EL (cell line): ENCODE data around the gene CDCA4.

Experiments
- DNase-seq: peaks from one replicate; pipeline ENCODE4 v3.0.0-alpha.2; 2016

Gene CDCA4

DNA sequence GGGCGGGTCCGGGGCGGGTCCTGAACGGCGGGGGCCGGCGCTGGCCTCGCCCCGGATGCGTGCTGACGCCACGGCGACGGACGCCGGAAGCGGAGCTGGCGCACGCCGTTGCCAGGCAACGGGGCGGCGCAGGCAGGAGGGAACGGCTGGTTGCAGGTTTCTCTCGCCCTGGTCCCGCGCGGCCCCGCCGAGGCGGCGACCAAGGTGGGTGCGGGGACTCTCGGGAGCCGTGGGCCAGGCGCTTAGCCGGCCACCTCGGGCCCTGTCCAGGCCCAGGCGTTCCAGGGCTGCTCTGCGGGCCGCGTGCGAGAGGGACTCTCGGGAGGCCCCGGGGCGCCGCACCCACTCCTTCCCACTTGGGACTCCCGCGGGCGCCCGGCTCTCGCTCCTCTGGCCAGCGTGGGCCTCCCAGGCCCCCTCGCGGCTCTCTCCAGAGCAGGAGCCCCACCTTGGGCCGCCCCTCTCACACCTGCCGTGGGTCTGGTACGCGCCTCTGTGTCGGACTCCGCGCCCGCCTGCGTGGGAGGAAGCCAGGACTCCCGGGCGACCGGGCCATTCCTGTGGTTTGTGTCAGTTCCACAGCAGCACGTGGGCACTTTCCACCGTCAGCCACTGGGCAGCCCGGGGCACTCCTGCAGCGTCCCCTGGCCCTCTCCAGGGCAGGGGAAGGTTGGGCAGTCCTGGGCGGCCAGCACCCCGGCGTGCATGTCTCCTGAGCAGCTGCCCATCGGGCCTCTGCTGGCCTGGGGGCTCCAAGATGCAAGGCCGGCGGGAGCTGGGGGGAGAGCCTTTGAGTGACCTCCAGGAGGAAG lies 35.0 kb downstream of the CDCA4 start, which contains the start of gene CLBA1:
Gene CLBA1 (plus strand): TSS at position 114 of the 812 bp plus-strand sequence. CDS start 644 bp downstream, at position 758.
- DNase-seq: peak; percentile 90

- no peak for DNase-seq
These were observed 36.6 kb downstream of the CDCA4 start for GRCh38 chr14:104984056-104984894.

DNA sequence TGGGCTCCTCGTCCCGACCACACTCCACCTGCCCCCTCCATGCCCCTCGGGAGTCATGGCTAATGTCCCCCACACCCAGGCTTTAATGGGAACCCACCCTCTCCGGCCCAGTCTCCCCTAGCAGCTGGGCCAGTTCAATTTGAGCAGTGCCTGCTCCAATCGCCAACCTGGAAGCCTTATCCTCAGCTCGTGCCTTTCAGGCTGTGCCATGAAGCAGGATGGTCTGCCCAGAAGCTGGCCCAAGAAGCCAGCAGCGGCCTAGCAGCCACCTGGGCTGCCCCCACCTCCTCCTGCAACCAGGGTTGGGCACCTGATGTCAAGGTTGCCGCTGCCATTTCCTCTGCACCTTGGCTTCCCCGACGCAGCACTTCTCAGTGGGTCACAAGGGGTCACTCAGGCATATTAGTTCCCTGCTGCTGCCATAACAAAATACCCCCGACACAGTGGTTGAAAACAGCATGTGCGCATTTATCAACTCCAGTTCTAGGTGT lies 37.6 kb downstream of the CDCA4 start:
- no peak for DNase-seq

DNA sequence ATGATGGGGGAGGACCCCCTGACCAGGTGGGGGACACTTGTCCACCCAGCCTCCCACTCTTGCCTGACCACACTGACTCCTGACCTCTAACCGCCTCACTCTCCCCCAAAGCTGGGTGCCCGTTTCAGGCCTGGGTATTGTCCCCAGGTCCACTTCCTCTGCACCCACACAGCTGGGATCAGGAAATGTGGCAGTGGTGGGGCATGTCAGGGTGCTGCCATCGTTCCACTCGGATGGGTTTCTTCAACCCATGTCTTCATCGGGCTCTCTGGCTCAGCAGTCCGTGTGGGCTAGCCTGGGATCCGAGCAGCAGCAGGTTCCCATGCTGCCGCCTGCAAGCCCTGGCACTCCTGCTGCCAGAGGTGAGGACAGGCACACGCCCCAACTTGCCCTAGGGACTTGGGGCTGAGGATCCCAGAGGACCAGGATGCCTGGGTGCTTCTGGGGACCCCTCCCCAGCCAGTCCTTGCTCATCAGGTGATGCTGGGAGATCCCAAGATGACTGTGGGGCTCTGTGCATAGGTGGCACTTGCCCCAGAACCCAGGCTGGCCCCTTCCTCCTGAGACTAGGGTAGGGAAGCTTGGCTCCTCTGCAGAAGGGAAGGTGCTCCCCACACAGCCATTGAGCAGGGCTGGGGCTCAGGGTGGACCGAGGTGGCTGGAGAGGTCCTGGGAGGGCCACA lies 38.2 kb downstream of the CDCA4 start:
- DNase-seq: no peak

- no peak for DNase-seq
These were observed 39.0 kb downstream of the CDCA4 start for GRCh38 chr14:104981699-104982541.

DNA sequence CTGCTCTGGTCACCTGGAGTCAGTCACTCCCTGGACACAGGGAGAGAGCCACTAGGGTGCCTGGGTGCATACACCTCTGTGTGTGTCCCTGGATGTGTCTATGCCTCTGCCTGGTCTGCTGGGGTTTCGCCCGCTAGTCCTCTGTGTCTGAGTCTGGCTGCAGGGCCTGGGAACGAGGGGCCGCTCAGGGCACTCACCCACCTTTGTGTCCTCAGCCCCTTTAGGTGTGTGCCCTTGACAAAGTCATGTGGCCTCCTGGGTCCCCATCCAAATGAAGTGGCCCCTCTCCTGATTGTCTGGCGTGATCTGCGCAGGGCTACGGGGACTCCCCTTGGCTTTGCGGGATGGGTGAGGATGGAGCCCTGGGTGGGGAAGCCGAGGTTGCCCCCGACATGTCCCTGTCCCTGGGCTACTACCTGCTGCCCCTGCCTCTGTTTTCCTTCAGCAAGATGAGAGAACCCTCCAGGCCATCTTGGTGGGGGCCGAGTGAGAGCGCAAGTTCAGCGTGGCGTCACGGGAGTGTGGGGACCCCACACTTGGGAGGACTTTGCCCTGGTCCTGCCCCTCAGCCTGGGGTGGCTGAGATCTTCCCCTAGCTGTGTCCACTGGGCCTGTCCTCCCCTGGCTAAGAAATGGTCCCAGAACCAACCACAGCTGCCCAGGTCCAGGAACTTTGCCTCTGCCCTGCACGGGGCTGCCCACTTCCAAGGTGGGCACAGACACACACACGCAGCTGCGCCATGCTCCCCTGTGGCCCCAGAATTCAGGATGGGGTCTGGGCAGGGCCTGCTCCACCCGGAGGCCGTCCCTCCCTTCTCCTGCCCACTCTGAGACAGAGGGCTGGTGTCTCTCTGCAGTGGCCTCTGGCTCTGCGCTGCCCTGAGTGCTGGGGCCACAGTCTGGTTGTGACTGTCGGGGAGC lies 40.0 kb downstream of the CDCA4 start:
- DNase-seq: no peak

GRCh38 chr14:104979758-104980610 lies 40.9 kb downstream of the CDCA4 start:
- no peak for DNase-seq

DNA sequence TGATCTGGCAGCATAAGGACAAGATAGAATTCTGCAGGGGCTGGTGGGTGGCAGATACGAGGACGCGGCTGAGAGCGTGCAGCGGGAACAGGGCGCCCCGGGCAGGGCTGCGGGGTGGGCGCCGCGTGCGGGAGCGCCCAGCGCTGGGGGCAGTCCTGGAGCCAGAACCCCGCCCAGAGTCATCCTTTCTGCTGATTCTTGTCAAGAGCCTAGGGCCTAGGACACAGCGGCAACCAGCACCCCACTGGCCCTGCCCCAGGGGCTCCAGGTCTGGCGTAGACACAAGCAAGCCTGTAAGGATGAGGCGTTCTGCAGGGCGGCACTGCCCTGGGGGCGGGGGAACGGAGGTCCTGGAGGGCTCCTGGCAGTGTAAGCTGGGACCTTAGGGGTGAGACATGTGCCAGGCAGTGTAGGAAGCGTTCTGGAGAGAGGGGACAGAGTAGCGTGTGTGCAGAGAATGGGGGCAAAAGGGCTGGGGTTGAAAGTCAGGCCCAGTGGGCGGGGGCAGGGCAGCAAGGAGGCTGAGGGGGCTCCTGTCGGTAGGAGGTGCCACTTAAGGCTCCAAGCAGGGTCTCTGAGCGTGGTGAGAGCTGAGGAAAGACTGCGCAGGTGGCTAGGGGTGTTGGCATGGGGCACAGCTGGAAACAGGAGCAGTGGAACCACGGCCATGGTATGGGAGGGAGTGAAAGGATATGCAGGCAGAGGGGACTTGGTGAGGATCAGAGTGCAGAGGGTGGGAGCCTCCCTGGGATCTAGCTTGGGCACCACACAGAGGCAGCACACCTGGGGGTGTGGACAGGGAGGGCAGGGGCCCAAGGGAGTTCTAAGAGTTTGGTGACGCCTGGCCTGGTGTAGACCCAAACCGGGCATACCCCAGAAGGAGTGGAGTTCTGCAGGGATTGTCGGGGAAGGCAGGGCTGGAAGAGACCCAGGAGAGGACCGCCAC lies 41.9 kb downstream of the CDCA4 start:
- no peak for DNase-seq

- DNase-seq: peak; percentile 81
These were observed 42.9 kb downstream of the CDCA4 start, which contains the start of gene AHNAK2 for GRCh38 chr14:104977681-104978653. Gene AHNAK2, minus strand, starts transcription at chr14:104978374. Its CDS starts 137 bp downstream, at chr14:104978237.

GRCh38 chr14:104977008-104977680 lies 43.7 kb downstream of the CDCA4 start:
- DNase-seq: no peak

DNA sequence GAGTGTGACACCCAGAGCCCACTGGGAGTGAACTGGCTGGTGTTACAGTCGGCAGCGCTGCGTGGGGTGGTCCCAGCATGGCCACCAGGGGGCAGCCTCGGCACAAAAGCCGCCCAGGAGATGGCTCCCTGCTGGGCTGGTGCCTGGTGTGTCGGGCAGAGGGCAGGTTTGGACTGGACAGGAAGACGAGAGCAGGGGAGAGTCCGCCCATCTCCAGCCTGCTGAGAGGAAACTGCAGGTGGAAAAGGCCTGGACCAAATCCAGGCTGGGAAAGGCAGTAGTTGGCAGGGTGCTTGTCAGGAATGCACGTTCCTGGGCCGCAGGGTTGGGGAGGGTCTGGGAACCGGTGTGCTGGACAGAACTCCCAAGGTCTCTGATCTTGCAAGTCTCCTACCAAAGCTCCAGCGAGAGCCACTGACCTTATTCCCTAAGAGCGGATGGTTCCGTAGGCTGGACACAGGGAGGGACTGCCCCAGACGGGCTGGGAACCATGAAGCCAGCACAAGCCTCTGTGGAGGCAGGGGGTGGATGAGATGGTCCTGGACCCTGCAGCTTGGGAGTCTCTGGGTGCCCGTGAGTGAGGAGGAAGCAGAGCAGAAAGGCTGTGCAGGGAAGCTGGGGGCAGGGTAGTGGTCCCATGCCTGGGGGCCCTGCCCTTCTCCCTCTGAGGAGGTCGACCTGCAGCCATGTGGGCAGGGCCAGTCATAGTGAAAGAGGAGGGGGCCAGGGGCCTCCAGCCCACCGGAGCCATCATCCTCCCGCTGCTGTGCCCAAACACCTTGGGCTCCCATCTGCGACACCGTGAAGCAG lies 44.5 kb downstream of the CDCA4 start:
- DNase-seq: peak; percentile 84

DNA sequence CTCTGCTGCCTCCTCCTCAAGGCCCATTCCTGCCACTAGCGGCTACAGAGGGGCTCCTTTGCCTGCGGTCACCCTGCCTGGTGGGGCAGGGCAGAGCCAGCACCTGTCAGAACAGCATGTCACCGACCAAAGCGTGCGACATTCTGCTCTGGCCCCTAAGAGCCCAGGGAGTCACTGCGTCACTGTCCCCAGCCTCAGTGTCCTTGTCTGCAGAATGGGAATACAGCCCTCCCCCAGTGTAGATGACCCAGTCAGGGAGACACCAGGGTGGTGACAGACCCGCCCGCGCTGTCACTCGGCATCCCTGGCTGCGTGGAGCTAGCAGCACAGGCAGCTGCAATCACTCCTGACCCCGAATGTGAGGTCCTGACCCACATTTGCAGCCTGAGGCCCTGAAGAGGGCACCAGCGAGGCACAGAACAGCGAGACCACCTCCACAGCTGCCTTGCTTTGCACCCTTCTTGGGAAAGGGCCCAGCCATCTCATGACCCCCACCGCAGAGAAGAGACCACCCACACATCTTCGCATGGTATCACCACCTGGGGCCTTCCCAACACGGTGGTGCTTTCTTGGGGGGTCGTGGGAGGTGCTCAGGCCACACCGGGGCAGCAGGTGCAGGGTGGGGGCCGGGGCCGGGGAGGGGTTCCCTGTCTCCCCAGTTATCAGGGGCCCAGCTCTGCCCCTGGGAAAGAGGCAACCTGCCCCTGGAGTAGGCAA lies 45.2 kb downstream of the CDCA4 start:
- no peak for DNase-seq

GRCh38 chr14:104974665-104975390 lies 46.1 kb downstream of the CDCA4 start:
- DNase-seq: no peak

GRCh38 chr14:104974146-104974541 lies 46.7 kb downstream of the CDCA4 start:
- no peak for DNase-seq
